PC-3 (cell line): Measurements from ENCODE around the gene MARK3. TPM values are rescaled to one million over a fixed set of nuclear protein-coding genes. Genes with fewer than 3 reads are reported as not detected.

ENCODE experiments used
- ATAC-seq: fragments of 200-7000 bp; cut with Tn5 transposase; 2 replicates; pipeline ENCODE4 v1.9.1; 2020; ENCODE audit warnings: mild to moderate bottlenecking, moderate library complexity
- BruUV-seq: library from RNA; stranded (reverse); fragments of 400-500 nt; replicated peaks from 2 replicates; lab custom pipeline; 2021; lab: Mats Ljungman, UMichigan
- CTCF ChIA-PET: fragments of 300-600 bp; sonication (Branson Sonifier 250); formaldehyde crosslinking; loops from one replicate; lab custom pipeline; 2022; ENCODE audit warnings: antibody characterized with exemption; lab: Charles Lee
- POLR2A ChIA-PET: fragments of 300-600 bp; sonication (Branson Sonifier 250); formaldehyde crosslinking; loops from one replicate; lab custom pipeline; 2022; ENCODE audit warnings: antibody characterized with exemption; ENCODE audit not compliant: unreplicated experiment; lab: Charles Lee
- DNase-seq: peaks from one replicate; pipeline ENCODE4 v3.0.0-alpha.2; 2015
- H2AFZ ChIP-seq: fragments of 300-600 bp; sonication (generic); 2 replicates; pipeline ENCODE4 v1.6.0; 2016; ENCODE audit warnings: antibody characterized with exemption, low read length
- H3F3A ChIP-seq: fragments of 300-600 bp; sonication (generic); one replicate; pipeline ENCODE4 v1.6.0; 2017; ENCODE audit warnings: antibody characterized with exemption, low read length, control low read depth, mild to moderate bottlenecking; ENCODE audit not compliant: unreplicated experiment
- H3K27ac ChIP-seq: fragments of 300-600 bp; sonication (generic); 2 replicates; pipeline ENCODE4 v1.5.1; 2016; ENCODE audit warnings: mild to moderate bottlenecking, low read length
- H3K27me3 ChIP-seq: fragments of 300-600 bp; sonication (generic); 2 replicates; pipeline ENCODE4 v1.6.1; 2016; ENCODE audit warnings: low read length, mixed read lengths
- H3K36me3 ChIP-seq: fragments of 300-600 bp; sonication (generic); 2 replicates; pipeline ENCODE4 v1.6.1; 2016; ENCODE audit warnings: low read depth, mixed run types, low read length, mixed read lengths
- H3K4me1 ChIP-seq: fragments of 300-600 bp; sonication (generic); 2 replicates; pipeline ENCODE4 v1.5.1; 2016; ENCODE audit warnings: low read length; ENCODE audit not compliant: insufficient read depth
- H3K4me2 ChIP-seq: fragments of 300-600 bp; sonication (generic); 2 replicates; pipeline ENCODE4 v1.6.0; 2016; ENCODE audit warnings: low read length
- H3K4me3 ChIP-seq: fragments of 300-600 bp; sonication (generic); 2 replicates; pipeline ENCODE4 v1.5.1; 2016; ENCODE audit warnings: mild to moderate bottlenecking, low read length, mixed read lengths
- H3K79me2 ChIP-seq: fragments of 300-600 bp; sonication (generic); 2 replicates; pipeline ENCODE4 v1.6.1; 2017; ENCODE audit warnings: low read length, mixed read lengths
- H3K9ac ChIP-seq: fragments of 300-600 bp; sonication (generic); 2 replicates; pipeline ENCODE4 v1.6.0; 2016; ENCODE audit warnings: mild to moderate bottlenecking, low read length
- H3K9me2 ChIP-seq: fragments of 300-600 bp; sonication (generic); replicated peaks from 2 replicates; pipeline ENCODE4 v1.6.1; 2016; ENCODE audit warnings: mixed run types, low read length, mixed read lengths
- H3K9me3 ChIP-seq: fragments of 300-600 bp; sonication (generic); 2 replicates; pipeline ENCODE4 v1.6.1; 2016; ENCODE audit warnings: low read length, mixed read lengths
- H4K20me1 ChIP-seq: fragments of 300-600 bp; sonication (generic); 2 replicates; pipeline ENCODE4 v1.6.1; 2016; ENCODE audit warnings: low read length, mixed read lengths
- EZH2 ChIP-seq: fragments of 300-600 bp; sonication (generic); IDR thresholded peaks from one replicate; pipeline ENCODE4 v1.6.1; 2017; ENCODE audit warnings: antibody characterized with exemption, mild to moderate bottlenecking, low read length; ENCODE audit not compliant: unreplicated experiment
- EZH2phosphoT487 ChIP-seq: fragments of 300-600 bp; sonication (generic); IDR thresholded peaks from 2 replicates; pipeline ENCODE4 v1.6.1; 2018; ENCODE audit warnings: mild to moderate bottlenecking, antibody characterized with exemption, low read length, borderline replicate concordance
- intact Hi-C: fragments of 100-400 bp; cut with micrococcal nuclease; formaldehyde crosslinking; loops from 2 replicates; pipeline ENCODE4 v1.9.0; 2023
- total RNA-seq: library from RNA; depleted of rRNA; stranded (reverse); fragments of >200 nt; gene quantifications from 2 replicates; pipeline ENCODE4 v1.2.3, GENCODE V29; 2014
- TF ChIP-seq, protein P1 (sequence below): fragments of 300-600 bp; sonication (generic); conservative IDR thresholded peaks from 2 replicates; pipeline ENCODE4 v1.5.1; 2017; ENCODE audit warnings: antibody characterized with exemption, low read depth, mild to moderate bottlenecking, low read length

Gene MARK3
- total RNA-seq, 1 experiment from 2014 or later: 69.9 TPM

- Histone ChIP-seq H3K4me3 (no peak overlapping the region), H3K27ac (no peak overlapping the region), H3K9me3 (no peaks in the 10 kb centered on the region), H3K9ac (no peak overlapping the region), H3K9me2 (no peaks in the 10 kb centered on the region), H3K27me3 (no peaks in the 10 kb centered on the region), H3K36me3 (peaks cover 10% of the 10 kb centered on the region; the same call in 1 of the 2 replicates), H3K4me1 (peaks cover 12% of the 10 kb centered on the region), H3K79me2 (peaks cover 84% of the 10 kb centered on the region), H3F3A (no peaks in the 10 kb centered on the region), H4K20me1 (peaks cover 9% of the 10 kb centered on the region), H2AFZ (no peak overlapping the region), H3K4me2 (no peak overlapping the region)
- ChIA-PET CTCF (no interaction called here), POLR2A (no interaction called here)
- ATAC-seq (peak; percentile 37; the same call in 1 of the 2 replicates), DNase-seq (peak; percentile 52)
- intact Hi-C loops: no loop called here
- TF ChIP-seq, protein P1, sequence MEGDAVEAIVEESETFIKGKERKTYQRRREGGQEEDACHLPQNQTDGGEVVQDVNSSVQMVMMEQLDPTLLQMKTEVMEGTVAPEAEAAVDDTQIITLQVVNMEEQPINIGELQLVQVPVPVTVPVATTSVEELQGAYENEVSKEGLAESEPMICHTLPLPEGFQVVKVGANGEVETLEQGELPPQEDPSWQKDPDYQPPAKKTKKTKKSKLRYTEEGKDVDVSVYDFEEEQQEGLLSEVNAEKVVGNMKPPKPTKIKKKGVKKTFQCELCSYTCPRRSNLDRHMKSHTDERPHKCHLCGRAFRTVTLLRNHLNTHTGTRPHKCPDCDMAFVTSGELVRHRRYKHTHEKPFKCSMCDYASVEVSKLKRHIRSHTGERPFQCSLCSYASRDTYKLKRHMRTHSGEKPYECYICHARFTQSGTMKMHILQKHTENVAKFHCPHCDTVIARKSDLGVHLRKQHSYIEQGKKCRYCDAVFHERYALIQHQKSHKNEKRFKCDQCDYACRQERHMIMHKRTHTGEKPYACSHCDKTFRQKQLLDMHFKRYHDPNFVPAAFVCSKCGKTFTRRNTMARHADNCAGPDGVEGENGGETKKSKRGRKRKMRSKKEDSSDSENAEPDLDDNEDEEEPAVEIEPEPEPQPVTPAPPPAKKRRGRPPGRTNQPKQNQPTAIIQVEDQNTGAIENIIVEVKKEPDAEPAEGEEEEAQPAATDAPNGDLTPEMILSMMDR: no peak
- TF ChIP-seq EZH2: no peak
- no peak for TF ChIP-seq EZH2phosphoT487
- no TSS peak for BruUV-seq
These were observed 42.5 kb downstream of the MARK3 start for GRCh38 chr14:103427485-103428443.

DNA sequence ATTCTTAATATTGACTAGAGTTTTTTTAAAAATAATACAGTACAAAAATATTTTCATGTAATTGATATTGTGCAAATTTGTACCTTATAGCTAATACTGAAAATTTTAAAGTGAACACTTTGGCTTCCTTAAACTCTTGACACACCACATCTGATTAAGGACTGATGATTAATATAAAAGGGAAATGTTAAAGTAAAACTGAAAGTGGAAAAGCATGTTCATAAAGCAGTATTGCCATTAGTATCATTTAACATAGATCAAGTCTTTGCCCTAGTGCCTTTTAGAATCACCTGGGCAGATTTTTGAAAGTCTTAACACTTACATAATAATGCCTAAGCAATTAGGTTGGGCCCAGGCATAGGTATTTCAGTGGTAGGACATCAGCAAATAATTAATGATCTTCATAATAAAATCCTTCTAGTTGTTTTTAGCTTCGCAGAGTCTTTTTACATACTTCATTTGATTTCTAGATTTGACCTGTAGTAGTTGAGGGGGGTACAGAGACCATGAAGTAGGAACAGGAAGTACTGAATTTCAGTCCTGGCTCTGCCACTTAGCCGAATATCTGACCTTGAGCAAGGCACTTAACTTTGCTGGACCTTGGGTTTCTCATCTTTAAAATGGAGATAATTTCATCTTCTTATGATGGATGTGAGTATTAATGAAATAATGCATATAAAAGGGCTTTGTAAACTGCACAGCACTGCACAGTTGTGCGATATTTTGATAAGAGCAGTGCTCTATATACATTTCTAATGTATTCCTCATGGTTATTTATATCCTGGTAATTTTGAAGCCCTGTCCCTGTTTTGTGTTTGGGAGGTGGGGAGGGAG, 43.7 kb downstream of the MARK3 start:
- Histone ChIP-seq H4K20me1 (no peaks in the 10 kb centered on the region), H3F3A (no peaks in the 10 kb centered on the region), H3K36me3 (peaks cover 10% of the 10 kb centered on the region; the same call in 1 of the 2 replicates), H3K9ac (no peak overlapping the region), H3K9me3 (no peaks in the 10 kb centered on the region), H3K4me2 (no peak overlapping the region), H3K27ac (no peak overlapping the region), H3K4me1 (peaks cover 10% of the 10 kb centered on the region), H2AFZ (no peak overlapping the region), H3K4me3 (no peak overlapping the region), H3K9me2 (no peaks in the 10 kb centered on the region), H3K79me2 (peaks cover 77% of the 10 kb centered on the region), H3K27me3 (no peaks in the 10 kb centered on the region)
- ChIA-PET CTCF (no interaction called here), POLR2A (no interaction called here)
- TSS peak; percentile 24 for BruUV-seq
- no peak for DNase-seq
- TF ChIP-seq EZH2 (no peak), EZH2phosphoT487 (no peak)
- TF ChIP-seq, protein P1: no peak
- intact Hi-C loops: no loop called here
- ATAC-seq: no peak
